H1 (cell line): ENCODE measurements around the gene GTF2B. TPM values are rescaled to one million over a fixed set of nuclear protein-coding genes. Genes with fewer than 3 reads are reported as not detected.

Source experiments
- JUN ChIP-seq: IDR thresholded peaks from 2 replicates; pipeline ENCODE4 v1.6.1; 2011; ENCODE audit warnings: low read depth, mild to moderate bottlenecking, improper control_type of control experiment, low read length
- KDM1A ChIP-seq: fragments of 200-600, 300-600 bp; sonication (generic); IDR thresholded peaks from 2 replicates; pipeline ENCODE4 v1.7.1; 2016; ENCODE audit warnings: mild to moderate bottlenecking, low read length, borderline replicate concordance
- PHF8 ChIP-seq: fragments of 200-600 bp; sonication (generic); conservative IDR thresholded peaks from 2 replicates; pipeline ENCODE4 v1.7.1; 2012; ENCODE audit warnings: low read depth, mild to moderate bottlenecking, inconsistent platforms, low read length, moderate library complexity
- SP4 ChIP-seq: IDR thresholded peaks from 2 replicates; pipeline ENCODE4 v1.6.1; 2012; ENCODE audit warnings: low read length, inconsistent platforms
- SUZ12 ChIP-seq: fragments of 200-600 bp; sonication (generic); IDR thresholded peaks from 2 replicates; pipeline ENCODE4 v1.6.1; 2012; ENCODE audit warnings: mild to moderate bottlenecking, inconsistent platforms, low read length, moderate library complexity, mixed read lengths
- TBP ChIP-seq: IDR thresholded peaks from 2 replicates; pipeline ENCODE4 v1.6.1; 2011; ENCODE audit warnings: low read depth, low read length, improper control_type of control experiment
- polyA plus RNA-seq, 7 experiments: library from polyadenylated mRNA; depleted of rRNA in 3 of 7; stranded (reverse) in 5 of 7; unstranded in 2 of 7; fragments of >200 nt in 5 of 7; fragments of 200-250 nt in 2 of 7; gene quantifications; 1 replicate in 5 of 7; 2 replicates in 1 of 7; 4 replicates in 1 of 7; pipeline versions ENCODE4 v1.2.1 to v1.2.3, GENCODE V29; 2011 to 2013; ENCODE audit warnings: missing spikeins in 2 of 7, mixed read lengths in 2 of 7
- total RNA-seq: library from RNA; stranded (reverse); fragmentation: NEBNext Ultra II Directional; extraction: Animal tissue kit (Norgen Biotek cat#: 25700); gene quantifications from 2 replicates; pipeline ENCODE4 v1.2.1, GENCODE V29; 2021

Gene GTF2B
- total and polyA plus RNA-seq, 2 of the 8 experiments (the other 6 are each of a cell fraction or from before 2014, with no cell fraction given): 14.9 to 15.6 TPM

DNA sequence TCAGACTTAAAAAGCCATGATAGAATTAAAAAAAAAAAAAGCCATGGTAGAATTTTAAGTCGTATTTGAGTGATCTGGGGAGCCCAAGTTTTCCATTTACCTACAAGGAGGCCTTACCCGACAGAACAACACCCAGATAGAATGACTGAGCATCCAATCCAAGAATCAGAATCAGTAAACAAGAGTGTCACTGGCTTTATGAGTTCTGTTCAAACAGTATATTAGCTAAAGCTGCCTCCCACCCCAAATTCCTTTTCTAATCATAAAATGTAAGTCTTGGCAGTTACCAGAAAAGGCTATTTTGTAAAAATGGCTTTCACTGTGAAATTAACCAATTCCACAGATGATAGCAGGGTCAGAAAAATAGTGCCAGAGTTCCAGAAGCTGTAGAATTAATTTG is 1.2 kb downstream of the GTF2B start (continued):
- TF ChIP-seq PHF8 (no peak), KDM1A (no peak), SP4 (no peak), TBP (no peak), JUN (no peak), SUZ12 (no peak)
